ENCODE results near the gene ZNF430. TPM values are rescaled to one million over a fixed set of nuclear protein-coding genes. Genes with fewer than 3 reads are reported as not detected.

The ZNF430 gene
- total and polyA plus RNA-seq, 10 of the 15 experiments (the other 5 are each of a cell fraction or from before 2014, with no cell fraction given): 4.6 to 19.0 (median 12.1) TPM

GRCh38 chr19:21020298-21021227 lies at the start of gene ZNF430 (continued):
- TF ChIP-seq RFX5 (IDR thresholded peaks at IDR 0.05; ENCODE audit: low read depth, low read length) (peak; percentile 77; the same call in 1 of the 2 replicates), EED (IDR thresholded peaks at IDR 0.05; ENCODE audit: low read depth) (no peak), RUNX3 (IDR thresholded peaks at IDR 0.05; ENCODE audit: low read length) (0 out of 2 replicates have a peak, but pooled peaks have one; percentile 29), CHD2 (IDR thresholded peaks at IDR 0.05; ENCODE audit: borderline replicate concordance, low read depth, low read length) (peak; percentile 93), TCF7 (IDR thresholded peaks at IDR 0.05; ENCODE audit: borderline replicate concordance) (no peak), BRCA1 (IDR thresholded peaks at IDR 0.05; ENCODE audit: low read depth, low read length) (no peak), ZNF24 (IDR thresholded peaks at IDR 0.05) (no peak), STAT3 (IDR thresholded peaks at IDR 0.05; ENCODE audit: low read depth, low read length) (no peak), HCFC1 (IDR thresholded peaks at IDR 0.05; ENCODE audit: low read length) (0 out of 2 replicates have a peak, but pooled peaks have one; percentile 15), MEF2B (IDR thresholded peaks at IDR 0.05; ENCODE audit: partially characterized antibody, poor library complexity, severe bottlenecking) (no peak), FOXK2 (IDR thresholded peaks at IDR 0.05) (no peak), GATAD2B (conservative IDR thresholded peaks at IDR 0.05; ENCODE audit: low read depth) (0 out of 2 replicates have a peak, but pooled peaks have one; percentile 47), BCL11A (IDR thresholded peaks at IDR 0.05; ENCODE audit: low read depth, low read length) (no peak), SIX5 (IDR thresholded peaks at IDR 0.05; ENCODE audit: low read depth, low read length, severe bottlenecking) (no peak), LARP7 (IDR thresholded peaks at IDR 0.05) (no peak), SRF (IDR thresholded peaks at IDR 0.05; ENCODE audit: low read depth in 2 of 2, low read length in 2 of 2) (no peak), MYB (IDR thresholded peaks at IDR 0.05; ENCODE audit: borderline replicate concordance, low read depth, low read length) (no peak), YBX1 (IDR thresholded peaks at IDR 0.05) (no peak), RAD21 (IDR thresholded peaks at IDR 0.05; ENCODE audit: insufficient read depth, low read depth, low read length) (no peak)
- TF ChIP-seq, protein P1, sequence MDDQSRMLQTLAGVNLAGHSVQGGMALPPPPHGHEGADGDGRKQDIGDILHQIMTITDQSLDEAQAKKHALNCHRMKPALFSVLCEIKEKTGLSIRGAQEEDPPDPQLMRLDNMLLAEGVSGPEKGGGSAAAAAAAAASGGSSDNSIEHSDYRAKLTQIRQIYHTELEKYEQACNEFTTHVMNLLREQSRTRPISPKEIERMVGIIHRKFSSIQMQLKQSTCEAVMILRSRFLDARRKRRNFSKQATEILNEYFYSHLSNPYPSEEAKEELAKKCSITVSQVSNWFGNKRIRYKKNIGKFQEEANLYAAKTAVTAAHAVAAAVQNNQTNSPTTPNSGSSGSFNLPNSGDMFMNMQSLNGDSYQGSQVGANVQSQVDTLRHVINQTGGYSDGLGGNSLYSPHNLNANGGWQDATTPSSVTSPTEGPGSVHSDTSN (IDR thresholded peaks at IDR 0.05; ENCODE audit: insufficient replicate concordance, low read depth, low read length): peak; percentile 97
- TF ChIP-seq, protein P2, sequence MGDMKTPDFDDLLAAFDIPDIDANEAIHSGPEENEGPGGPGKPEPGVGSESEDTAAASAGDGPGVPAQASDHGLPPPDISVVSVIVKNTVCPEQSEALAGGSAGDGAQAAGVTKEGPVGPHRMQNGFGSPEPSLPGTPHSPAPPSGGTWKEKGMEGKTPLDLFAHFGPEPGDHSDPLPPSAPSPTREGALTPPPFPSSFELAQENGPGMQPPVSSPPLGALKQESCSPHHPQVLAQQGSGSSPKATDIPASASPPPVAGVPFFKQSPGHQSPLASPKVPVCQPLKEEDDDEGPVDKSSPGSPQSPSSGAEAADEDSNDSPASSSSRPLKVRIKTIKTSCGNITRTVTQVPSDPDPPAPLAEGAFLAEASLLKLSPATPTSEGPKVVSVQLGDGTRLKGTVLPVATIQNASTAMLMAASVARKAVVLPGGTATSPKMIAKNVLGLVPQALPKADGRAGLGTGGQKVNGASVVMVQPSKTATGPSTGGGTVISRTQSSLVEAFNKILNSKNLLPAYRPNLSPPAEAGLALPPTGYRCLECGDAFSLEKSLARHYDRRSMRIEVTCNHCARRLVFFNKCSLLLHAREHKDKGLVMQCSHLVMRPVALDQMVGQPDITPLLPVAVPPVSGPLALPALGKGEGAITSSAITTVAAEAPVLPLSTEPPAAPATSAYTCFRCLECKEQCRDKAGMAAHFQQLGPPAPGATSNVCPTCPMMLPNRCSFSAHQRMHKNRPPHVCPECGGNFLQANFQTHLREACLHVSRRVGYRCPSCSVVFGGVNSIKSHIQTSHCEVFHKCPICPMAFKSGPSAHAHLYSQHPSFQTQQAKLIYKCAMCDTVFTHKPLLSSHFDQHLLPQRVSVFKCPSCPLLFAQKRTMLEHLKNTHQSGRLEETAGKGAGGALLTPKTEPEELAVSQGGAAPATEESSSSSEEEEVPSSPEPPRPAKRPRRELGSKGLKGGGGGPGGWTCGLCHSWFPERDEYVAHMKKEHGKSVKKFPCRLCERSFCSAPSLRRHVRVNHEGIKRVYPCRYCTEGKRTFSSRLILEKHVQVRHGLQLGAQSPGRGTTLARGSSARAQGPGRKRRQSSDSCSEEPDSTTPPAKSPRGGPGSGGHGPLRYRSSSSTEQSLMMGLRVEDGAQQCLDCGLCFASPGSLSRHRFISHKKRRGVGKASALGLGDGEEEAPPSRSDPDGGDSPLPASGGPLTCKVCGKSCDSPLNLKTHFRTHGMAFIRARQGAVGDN (IDR thresholded peaks at IDR 0.05): no peak
- TF ChIP-seq, protein P3, sequence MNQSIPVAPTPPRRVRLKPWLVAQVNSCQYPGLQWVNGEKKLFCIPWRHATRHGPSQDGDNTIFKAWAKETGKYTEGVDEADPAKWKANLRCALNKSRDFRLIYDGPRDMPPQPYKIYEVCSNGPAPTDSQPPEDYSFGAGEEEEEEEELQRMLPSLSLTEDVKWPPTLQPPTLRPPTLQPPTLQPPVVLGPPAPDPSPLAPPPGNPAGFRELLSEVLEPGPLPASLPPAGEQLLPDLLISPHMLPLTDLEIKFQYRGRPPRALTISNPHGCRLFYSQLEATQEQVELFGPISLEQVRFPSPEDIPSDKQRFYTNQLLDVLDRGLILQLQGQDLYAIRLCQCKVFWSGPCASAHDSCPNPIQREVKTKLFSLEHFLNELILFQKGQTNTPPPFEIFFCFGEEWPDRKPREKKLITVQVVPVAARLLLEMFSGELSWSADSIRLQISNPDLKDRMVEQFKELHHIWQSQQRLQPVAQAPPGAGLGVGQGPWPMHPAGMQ (IDR thresholded peaks at IDR 0.05; ENCODE audit: borderline replicate concordance): no peak
